Calu3 (cell line): Measurements from ENCODE around the gene CDC123. TPM values are rescaled to one million over a fixed set of nuclear protein-coding genes. Genes with fewer than 3 reads are reported as not detected.

Experiments used
- BruUV-seq: library from RNA; stranded (reverse); fragments of 400-500 nt; replicated peaks from 2 replicates; lab custom pipeline; 2021; lab: Mats Ljungman, UMichigan
- CTCF ChIA-PET: fragments of 300-600 bp; sonication (Branson Sonifier 250); formaldehyde crosslinking; loops from one replicate; lab custom pipeline; 2022; ENCODE audit warnings: antibody characterized with exemption; lab: Charles Lee
- DNase-seq: peaks from one replicate; pipeline ENCODE4 v3.0.0; 2022
- H3K27ac Mint-ChIP-seq: one replicate; pipeline ENCODE4 v1.8.0; 2022; ENCODE audit warnings: mixed read lengths; ENCODE audit not compliant: unreplicated experiment
- H3K27me3 Mint-ChIP-seq: one replicate; pipeline ENCODE4 v1.8.0; 2022; ENCODE audit warnings: mixed read lengths; ENCODE audit not compliant: unreplicated experiment
- H3K36me3 Mint-ChIP-seq: one replicate; pipeline ENCODE4 v1.8.0; 2022; ENCODE audit warnings: mild to moderate bottlenecking, moderate library complexity, mixed read lengths; ENCODE audit not compliant: insufficient read depth, unreplicated experiment
- H3K4me1 Mint-ChIP-seq: one replicate; pipeline ENCODE4 v1.8.0; 2022; ENCODE audit warnings: mild to moderate bottlenecking, low read depth, mixed read lengths; ENCODE audit not compliant: unreplicated experiment
- H3K4me3 Mint-ChIP-seq: one replicate; pipeline ENCODE4 v1.8.0; 2022; ENCODE audit warnings: mild to moderate bottlenecking, low read depth, moderate library complexity, mixed read lengths; ENCODE audit not compliant: unreplicated experiment
- H3K9me3 Mint-ChIP-seq: one replicate; pipeline ENCODE4 v1.8.0; 2022; ENCODE audit warnings: low read depth, mixed read lengths; ENCODE audit not compliant: unreplicated experiment
- intact Hi-C: fragments of 100-400 bp; cut with micrococcal nuclease; formaldehyde crosslinking; loops from one replicate; pipeline ENCODE4 v1.10.0; 2022; ENCODE audit not compliant: unreplicated experiment
- total RNA-seq: library from RNA; stranded (reverse); gene quantifications from 2 replicates; pipeline ENCODE4 v1.2.3, GENCODE V29; 2022
- TF ChIP-seq, protein P1 (sequence below): fragments of 200-600 bp; IDR thresholded peaks from one replicate; pipeline ENCODE4 v1.8.0; 2022; ENCODE audit warnings: antibody characterized with exemption; ENCODE audit not compliant: unreplicated experiment

Gene CDC123
- total RNA-seq, 1 experiment from 2014 or later: 96.3 TPM

- DNase-seq: no peak
- TF ChIP-seq, protein P1, sequence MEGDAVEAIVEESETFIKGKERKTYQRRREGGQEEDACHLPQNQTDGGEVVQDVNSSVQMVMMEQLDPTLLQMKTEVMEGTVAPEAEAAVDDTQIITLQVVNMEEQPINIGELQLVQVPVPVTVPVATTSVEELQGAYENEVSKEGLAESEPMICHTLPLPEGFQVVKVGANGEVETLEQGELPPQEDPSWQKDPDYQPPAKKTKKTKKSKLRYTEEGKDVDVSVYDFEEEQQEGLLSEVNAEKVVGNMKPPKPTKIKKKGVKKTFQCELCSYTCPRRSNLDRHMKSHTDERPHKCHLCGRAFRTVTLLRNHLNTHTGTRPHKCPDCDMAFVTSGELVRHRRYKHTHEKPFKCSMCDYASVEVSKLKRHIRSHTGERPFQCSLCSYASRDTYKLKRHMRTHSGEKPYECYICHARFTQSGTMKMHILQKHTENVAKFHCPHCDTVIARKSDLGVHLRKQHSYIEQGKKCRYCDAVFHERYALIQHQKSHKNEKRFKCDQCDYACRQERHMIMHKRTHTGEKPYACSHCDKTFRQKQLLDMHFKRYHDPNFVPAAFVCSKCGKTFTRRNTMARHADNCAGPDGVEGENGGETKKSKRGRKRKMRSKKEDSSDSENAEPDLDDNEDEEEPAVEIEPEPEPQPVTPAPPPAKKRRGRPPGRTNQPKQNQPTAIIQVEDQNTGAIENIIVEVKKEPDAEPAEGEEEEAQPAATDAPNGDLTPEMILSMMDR: no peak
- Mint-ChIP-seq H3K36me3 (peaks cover 6% of the 10 kb centered on the region), H3K9me3 (no peaks in the 10 kb centered on the region), H3K4me1 (no peaks in the 10 kb centered on the region), H3K27me3 (no peaks in the 10 kb centered on the region), H3K27ac (no peak overlapping the region), H3K4me3 (no peak overlapping the region)
- CTCF ChIA-PET: no interaction called here
- BruUV-seq: no TSS peak
- intact Hi-C loops: no loop called here
Measured at GRCh38 chr10:12179606-12180170, 16.3 kb upstream of the CDC123 start.

- no peaks in the 10 kb centered on the region for H3K27me3 Mint-ChIP-seq
- CTCF ChIA-PET: no interaction called here
- no peak overlapping the region for H3K27ac Mint-ChIP-seq
- TF ChIP-seq, protein P1: no peak
- no TSS peak for BruUV-seq
- no peaks in the 10 kb centered on the region for H3K9me3 Mint-ChIP-seq
- intact Hi-C loops: no loop called here
- DNase-seq: no peak
- peaks cover 13% of the 10 kb centered on the region for H3K36me3 Mint-ChIP-seq
- no peak overlapping the region for H3K4me3 Mint-ChIP-seq
- H3K4me1 Mint-ChIP-seq: no peaks in the 10 kb centered on the region
Measured at GRCh38 chr10:12180221-12180974, 15.6 kb upstream of the CDC123 start.

- TF ChIP-seq, protein P1: no peak
- H3K4me3 Mint-ChIP-seq: no peak overlapping the region
- intact Hi-C loops: no loop called here
- no peak for DNase-seq
- no peaks in the 10 kb centered on the region for H3K4me1 Mint-ChIP-seq
- no peak overlapping the region for H3K27ac Mint-ChIP-seq
- H3K27me3 Mint-ChIP-seq: no peaks in the 10 kb centered on the region
- BruUV-seq: no TSS peak
- CTCF ChIA-PET: no interaction called here
- no peaks in the 10 kb centered on the region for H3K9me3 Mint-ChIP-seq
- H3K36me3 Mint-ChIP-seq: peaks cover 15% of the 10 kb centered on the region
Measured at GRCh38 chr10:12181065-12181775, 14.8 kb upstream of the CDC123 start.

- intact Hi-C loops: no loop called here
- CTCF ChIA-PET: no interaction called here
- no peak for DNase-seq
- peaks cover 17% of the 10 kb centered on the region for H3K36me3 Mint-ChIP-seq
- TF ChIP-seq, protein P1: no peak
- no peak overlapping the region for H3K27ac Mint-ChIP-seq
- H3K27me3 Mint-ChIP-seq: no peaks in the 10 kb centered on the region
- no peaks in the 10 kb centered on the region for H3K4me1 Mint-ChIP-seq
- H3K4me3 Mint-ChIP-seq: no peak overlapping the region
- no TSS peak for BruUV-seq
- no peaks in the 10 kb centered on the region for H3K9me3 Mint-ChIP-seq
Measured at GRCh38 chr10:12184165-12184564, 11.8 kb upstream of the CDC123 start.
